Measurements from ENCODE around the gene TRMT10C.
"Not testable (repeated sequence)": the region's sequence is repeated elsewhere in the genome, so short reads cannot be mapped to it uniquely, and the experiment has no call there.

DNA sequence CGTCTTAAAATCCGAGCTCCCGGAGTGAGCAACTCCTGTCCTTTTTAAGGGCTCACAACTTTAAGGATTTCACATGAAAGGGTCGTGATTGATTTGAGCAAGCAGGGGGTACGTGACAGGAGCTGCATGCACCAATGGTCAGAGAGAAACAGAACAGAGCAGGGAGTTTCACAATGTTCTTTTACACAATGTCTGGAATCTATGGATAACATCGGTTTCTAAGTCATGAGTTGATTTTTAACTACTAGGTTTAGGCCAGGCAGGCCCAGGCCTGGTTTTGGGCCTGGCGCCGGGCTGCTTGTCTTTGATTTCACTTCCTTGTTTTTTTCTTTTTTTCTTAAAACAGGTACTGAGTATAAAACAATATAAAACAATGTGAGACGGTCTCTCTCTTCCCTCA, 51.3 kb downstream of the TRMT10C start:
- TF ChIP-seq, protein P1, sequence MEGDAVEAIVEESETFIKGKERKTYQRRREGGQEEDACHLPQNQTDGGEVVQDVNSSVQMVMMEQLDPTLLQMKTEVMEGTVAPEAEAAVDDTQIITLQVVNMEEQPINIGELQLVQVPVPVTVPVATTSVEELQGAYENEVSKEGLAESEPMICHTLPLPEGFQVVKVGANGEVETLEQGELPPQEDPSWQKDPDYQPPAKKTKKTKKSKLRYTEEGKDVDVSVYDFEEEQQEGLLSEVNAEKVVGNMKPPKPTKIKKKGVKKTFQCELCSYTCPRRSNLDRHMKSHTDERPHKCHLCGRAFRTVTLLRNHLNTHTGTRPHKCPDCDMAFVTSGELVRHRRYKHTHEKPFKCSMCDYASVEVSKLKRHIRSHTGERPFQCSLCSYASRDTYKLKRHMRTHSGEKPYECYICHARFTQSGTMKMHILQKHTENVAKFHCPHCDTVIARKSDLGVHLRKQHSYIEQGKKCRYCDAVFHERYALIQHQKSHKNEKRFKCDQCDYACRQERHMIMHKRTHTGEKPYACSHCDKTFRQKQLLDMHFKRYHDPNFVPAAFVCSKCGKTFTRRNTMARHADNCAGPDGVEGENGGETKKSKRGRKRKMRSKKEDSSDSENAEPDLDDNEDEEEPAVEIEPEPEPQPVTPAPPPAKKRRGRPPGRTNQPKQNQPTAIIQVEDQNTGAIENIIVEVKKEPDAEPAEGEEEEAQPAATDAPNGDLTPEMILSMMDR (IDR thresholded peaks at IDR 0.05; ENCODE audit: borderline replicate concordance, extremely low read depth, low read length, poor library complexity, severe bottlenecking) = not testable (repeated sequence)
- TF ChIP-seq EZH2 (IDR thresholded peaks at IDR 0.05; ENCODE audit: borderline replicate concordance, low read depth, low read length, severe bottlenecking) = not testable (repeated sequence)

Data from DND-41 (cell line).